HCT116 (cell line): ENCODE results near the gene TOLLIP. TPM values are rescaled to one million over a fixed set of nuclear protein-coding genes. Genes with fewer than 3 reads are reported as not detected.

Experiments
- ATAC-seq: fragments of 200-7000 bp; cut with Tn5 transposase; 2 replicates; pipeline ENCODE4 v1.9.1; 2020; ENCODE audit warnings: mild to moderate bottlenecking, moderate library complexity
- BruUV-seq: library from RNA; stranded (reverse); fragments of 400-500 nt; replicated peaks from 2 replicates; lab custom pipeline; 2021; lab: Mats Ljungman, UMichigan
- CTCF ChIA-PET: fragments of 300-600 bp; sonication (Branson Sonifier 250); formaldehyde crosslinking; loops from one replicate; lab custom pipeline; 2021; ENCODE audit warnings: antibody characterized with exemption; lab: Charles Lee
- POLR2A ChIA-PET: fragments of 300-600, 350-600 bp; sonication (Branson Sonifier 250); formaldehyde crosslinking; loops from one replicate; lab custom pipeline; 2021; ENCODE audit warnings: antibody characterized with exemption; lab: Charles Lee
- RAD21 ChIA-PET, 2 experiments: fragments of 300-600 bp; sonication (Branson Sonifier 250); formaldehyde crosslinking; loops; one replicate each; lab custom pipeline; 2023; ENCODE audit warnings: low total read pairs in 2 of 2; ENCODE audit not compliant: uncharacterized antibody in 2 of 2, unreplicated experiment in 2 of 2, low non-redundant PET in 1 of 2; lab: Charles Lee
- DNase-seq: peaks from one replicate; pipeline ENCODE4 v3.0.0-alpha.2; 2010; ENCODE audit warnings: low read depth, low spot score
- H2AFZ ChIP-seq: fragments of 200-600 bp; shearing (Covaris generic), sonication (generic); 2 replicates; pipeline ENCODE4 v1.6.1; 2017; ENCODE audit warnings: low read depth, mixed run types, mixed read lengths, antibody characterized with exemption, low read length; ENCODE audit not compliant: poor library complexity, severe bottlenecking
- H3K27ac ChIP-seq: 2 replicates; pipeline ENCODE4 v1.5.1; 2012; ENCODE audit warnings: low read depth, low read length
- H3K27me3 ChIP-seq: fragments of 200-600 bp; sonication (generic); 2 replicates; pipeline ENCODE4 v1.6.1; 2016; ENCODE audit warnings: mixed run types, low read length, mixed read lengths; ENCODE audit not compliant: insufficient read depth
- H3K36me3 ChIP-seq, 2 experiments: fragments of 200-500 bp in 1 of 2; fragments of 200-600 bp in 1 of 2; sonication (Bioruptor generic) in 1 of 2; sonication (generic) in 1 of 2; 2 replicates each; pipeline versions ENCODE4 v1.5.1 to v1.6.1; 2014 to 2016; ENCODE audit warnings: low read length in 2 of 2, inconsistent platforms in 1 of 2, mixed read lengths in 1 of 2, mixed run types in 1 of 2; ENCODE audit not compliant: insufficient read depth in 2 of 2, control insufficient read depth in 1 of 2
- H3K4me1 ChIP-seq, 2 experiments: fragments of 200-600 bp in 1 of 2; sonication (generic) in 1 of 2; 2 replicates each; pipeline versions ENCODE4 v1.5.1 to v1.6.1; 2012 to 2017; ENCODE audit warnings: low read length in 2 of 2, inconsistent platforms in 1 of 2, mild to moderate bottlenecking in 1 of 2, mixed read lengths in 1 of 2, mixed run types in 1 of 2, moderate library complexity in 1 of 2; ENCODE audit not compliant: insufficient read depth in 2 of 2, control insufficient read depth in 1 of 2
- H3K4me2 ChIP-seq: fragments of 200-600 bp; sonication (generic); 2 replicates; pipeline ENCODE4 v1.6.1; 2017; ENCODE audit warnings: mixed run types, low read length, mixed read lengths
- H3K4me3 ChIP-seq, 2 experiments: fragments of 200-600 bp in 1 of 2; sonication (generic) in 1 of 2; replicated peaks in 1 of 2; 2 replicates each; pipeline ENCODE4 v1.5.1; 2011 to 2016; ENCODE audit warnings: low read length in 2 of 2, control low read depth in 1 of 2, low read depth in 1 of 2, mild to moderate bottlenecking in 1 of 2, mixed read lengths in 1 of 2, mixed run types in 1 of 2
- H3K79me2 ChIP-seq: fragments of 200-600 bp; sonication (generic); 2 replicates; pipeline ENCODE4 v1.6.1; 2017; ENCODE audit warnings: mild to moderate bottlenecking, mixed run types, low read length, moderate library complexity, mixed read lengths; ENCODE audit not compliant: insufficient read depth
- H3K9ac ChIP-seq: fragments of 200-600 bp; sonication (generic); 2 replicates; pipeline ENCODE4 v1.6.1; 2016; ENCODE audit warnings: low read length, mixed read lengths
- H3K9me2 ChIP-seq: fragments of 200-600 bp; sonication (generic), shearing (Covaris generic); 2 replicates; pipeline ENCODE4 v1.6.1; 2017; ENCODE audit warnings: mixed run types, mild to moderate bottlenecking, moderate library complexity; ENCODE audit not compliant: insufficient read depth
- H3K9me3 ChIP-seq, 2 experiments: fragments of 200-500 bp in 1 of 2; fragments of 200-600 bp in 1 of 2; sonication (Bioruptor generic) in 1 of 2; sonication (generic) in 1 of 2; 2 replicates each; pipeline ENCODE4 v1.6.1; 2014 to 2017; ENCODE audit warnings: low read length in 2 of 2, mixed read lengths in 2 of 2, inconsistent platforms in 1 of 2, low read depth in 1 of 2, mild to moderate bottlenecking in 1 of 2, mixed run types in 1 of 2, moderate library complexity in 1 of 2; ENCODE audit not compliant: control insufficient read depth in 1 of 2, insufficient read depth in 1 of 2
- H4K20me1 ChIP-seq: fragments of 200-600 bp; sonication (generic), shearing (Covaris generic); 2 replicates; pipeline ENCODE4 v1.6.1; 2017; ENCODE audit warnings: mixed run types, mild to moderate bottlenecking, moderate library complexity; ENCODE audit not compliant: insufficient read depth
- CBX3 ChIP-seq: IDR thresholded peaks from 2 replicates; pipeline ENCODE4 v1.6.1; 2012; ENCODE audit warnings: low read depth
- CEBPB ChIP-seq: IDR thresholded peaks from 2 replicates; pipeline ENCODE4 v1.6.1; 2012; ENCODE audit warnings: low read depth
- CTCF ChIP-seq, 3 experiments: fragments of 200-600 bp in 1 of 3; sonication (generic) in 1 of 3; IDR thresholded peaks in 2 of 3; conservative IDR thresholded peaks in 1 of 3; 2 replicates each; pipeline ENCODE4 v1.5.1; 2012 to 2017; ENCODE audit warnings: low read depth in 2 of 3, low read length in 2 of 3, antibody characterized with exemption in 1 of 3, borderline replicate concordance in 1 of 3, control low read depth in 1 of 3, mild to moderate bottlenecking in 1 of 3, mixed read lengths in 1 of 3, mixed run types in 1 of 3, moderate library complexity in 1 of 3; ENCODE audit not compliant: insufficient read depth in 1 of 3
- EGR1 ChIP-seq: IDR thresholded peaks from 2 replicates; pipeline ENCODE4 v1.6.1; 2012; ENCODE audit warnings: low read depth
- MAX ChIP-seq: IDR thresholded peaks from 2 replicates; pipeline ENCODE4 v1.6.1; 2012
- POLR2AphosphoS5 ChIP-seq: IDR thresholded peaks from 2 replicates; pipeline ENCODE4 v1.6.1; 2011; ENCODE audit warnings: mild to moderate bottlenecking, low read depth, low read length, moderate library complexity
- REST ChIP-seq: IDR thresholded peaks from 2 replicates; pipeline ENCODE4 v1.6.1; 2012; ENCODE audit warnings: low read depth
- ZNF274 ChIP-seq: fragments of 200-500 bp; sonication (Bioruptor generic); IDR thresholded peaks from 2 replicates; pipeline ENCODE4 v1.6.1; 2014; ENCODE audit warnings: mild to moderate bottlenecking, low read depth, low read length, inconsistent platforms
- intact Hi-C: fragments of 100-400 bp; cut with micrococcal nuclease; formaldehyde crosslinking; loops from 2 replicates; pipeline ENCODE4 v1.10.0; 2022
- total RNA-seq: library from RNA; stranded (reverse); gene quantifications from one replicate; pipeline ENCODE4 v1.2.1, GENCODE V29; 2021; ENCODE audit not compliant: unreplicated experiment

TOLLIP gene
- total RNA-seq, 1 experiment from 2014 or later, result 28.5 TPM

- Histone ChIP-seq H3K9me3 (no peaks in the 10 kb centered on the region), H3K9ac (no peak overlapping the region), H3K27ac (no peak overlapping the region), H4K20me1 (no peaks in the 10 kb centered on the region), H3K4me2 (no peak overlapping the region), H3K4me3 (no peak overlapping the region), H3K4me1 (no peaks in the 10 kb centered on the region), H3K27me3 (no peaks in the 10 kb centered on the region), H3K9me2 (no peaks in the 10 kb centered on the region), H3K79me2 (no peaks in the 10 kb centered on the region), H3K36me3 (0 out of 4 replicates have a peak, but pooled peaks cover 0 to 6% of the 10 kb centered on the region in 2 experiments), H2AFZ (no peak overlapping the region)
- ChIA-PET RAD21 (no interaction called here), CTCF (no interaction called here), POLR2A (no interaction called here)
- ATAC-seq, result no peak
- TF ChIP-seq REST (no peak), POLR2AphosphoS5 (no peak), EGR1 (no peak), ZNF274 (no peak), MAX (no peak), CBX3 (no peak), CEBPB (no peak), CTCF (IDR thresholded peaks at IDR 0.05 in 2 of 3, conservative IDR thresholded peaks at IDR 0.05 in 1 of 3; ENCODE audit: borderline replicate concordance in 1 of 3, insufficient read depth in 1 of 3, low read depth in 2 of 3, low read length in 2 of 3) (no peak)
- no peak for DNase-seq
- intact Hi-C loops, result loop anchor here (2.0 kb wide), 1 partner anchor 223 kb away; no protein-coding TSS in a partner anchor
- BruUV-seq, result no TSS peak
Observed at GRCh38 chr11:1291295-1292017, 18.0 kb downstream of the TOLLIP start.
